ENCODE data around the gene SH2D3C.

- no peak for TF ChIP-seq SUZ12 (IDR thresholded peaks at IDR 0.05; ENCODE audit: unreplicated experiment)
- no peak for TF ChIP-seq ATF2 (IDR thresholded peaks at IDR 0.05; ENCODE audit: low read length)
- no peak for TF ChIP-seq NFYB (IDR thresholded peaks at IDR 0.05; ENCODE audit: insufficient read depth, low read depth, low read length)
- TF ChIP-seq ZNF622 (IDR thresholded peaks at IDR 0.05) = no peak
- no peak for TF ChIP-seq TCF12 (IDR thresholded peaks at IDR 0.05; ENCODE audit: low read depth, low read length)
- TF ChIP-seq SPI1 (IDR thresholded peaks at IDR 0.05; ENCODE audit: borderline replicate concordance, insufficient read depth, low read depth, low read length) = no peak
- TF ChIP-seq POLR2A (IDR thresholded peaks at IDR 0.05; ENCODE audit: low read depth, low read length) = no peak
- no peak for TF ChIP-seq CTCF (IDR thresholded peaks at IDR 0.05 in 2 of 3, conservative IDR thresholded peaks at IDR 0.05 in 1 of 3; ENCODE audit: control insufficient read depth in 2 of 3, extremely low read depth in 1 of 3, insufficient read depth in 1 of 3, low read depth in 3 of 3, low read length in 3 of 3)
- TF ChIP-seq NFXL1 (IDR thresholded peaks at IDR 0.05; ENCODE audit: borderline replicate concordance) = no peak
- TF ChIP-seq SMC3 (IDR thresholded peaks at IDR 0.05; ENCODE audit: borderline replicate concordance, low read length) = no peak
- TF ChIP-seq USF1 (IDR thresholded peaks at IDR 0.05; ENCODE audit: borderline replicate concordance, extremely low read length, insufficient read depth, low read depth, low read length) = no peak
- no peak for TF ChIP-seq CREB1 (IDR thresholded peaks at IDR 0.05; ENCODE audit: low read depth)
Observed at GRCh38 chr9:127767909-127768331, 10.5 kb downstream of the SH2D3C start.

Data from GM12878 (cell line).